Naive B cell (primary cell): Measurements from ENCODE around the gene MUC4. TPM values are rescaled to one million over a fixed set of nuclear protein-coding genes. Genes with fewer than 3 reads are reported as not detected.
A peak's percentile ranks its signal among the peaks of the same experiment; 100 is the strongest.
"Not testable (repeated sequence)": the region's sequence is repeated elsewhere in the genome, so short reads cannot be mapped to it uniquely, and the experiment has no call there.

Source experiments
- ATAC-seq, 2 donors: fragments of 150-1000 bp; cut with Tn5 transposase; 2 replicates each; pipeline ENCODE4 v1.10.0; 2021; ENCODE audit warnings: low read depth in 2 of 2, mild to moderate bottlenecking in 2 of 2, moderate library complexity in 2 of 2
- DNase-seq: peaks from one replicate; pipeline ENCODE4 v3.0.0; 2022
- H3K27ac Mint-ChIP-seq, 6 donors: one replicate each; pipeline ENCODE4 v1.8.0; 2020 to 2022; ENCODE audit warnings: mild to moderate bottlenecking in 6 of 6, mixed read lengths in 6 of 6, moderate library complexity in 5 of 6, inconsistent platforms in 2 of 6
- H3K27me3 Mint-ChIP-seq, 3 donors: one replicate each; pipeline ENCODE4 v1.8.0; 2021 to 2022; ENCODE audit warnings: mixed read lengths in 3 of 3, mild to moderate bottlenecking in 1 of 3
- H3K36me3 Mint-ChIP-seq, 2 donors: one replicate each; pipeline ENCODE4 v1.8.0; 2020 to 2022; ENCODE audit warnings: mixed read lengths in 2 of 2, inconsistent platforms in 1 of 2, mild to moderate bottlenecking in 1 of 2
- H3K4me1 Mint-ChIP-seq, 3 donors: one replicate each; pipeline ENCODE4 v1.8.0; 2020 to 2022; ENCODE audit warnings: mixed read lengths in 3 of 3, inconsistent platforms in 1 of 3, mild to moderate bottlenecking in 1 of 3, moderate library complexity in 1 of 3
- H3K4me3 Mint-ChIP-seq, 8 donors: one replicate each; pipeline ENCODE4 v1.8.0; 2020 to 2022; ENCODE audit warnings: mild to moderate bottlenecking in 8 of 8, mixed read lengths in 8 of 8, moderate library complexity in 8 of 8, inconsistent platforms in 2 of 8
- H3K9me3 Mint-ChIP-seq, 7 donors: one replicate each; pipeline ENCODE4 v1.8.0; 2020 to 2022; ENCODE audit warnings: mixed read lengths in 7 of 7, mild to moderate bottlenecking in 5 of 7, inconsistent platforms in 2 of 7, moderate library complexity in 1 of 7
- polyA plus RNA-seq, 6 donors: library from polyadenylated mRNA; unstranded; fragments of 300-500 nt; fragmentation: Illumina TruSeq; gene quantifications; one replicate each; pipeline ENCODE4 v1.2.3, GENCODE V29; 2021; ENCODE audit warnings: low read depth in 6 of 6

MUC4 gene
- polyA plus RNA-seq, 6 donors from 2014 or later = 0.03 to 0.19 (median 0.07) TPM; not detected in 1

- ATAC-seq (peak in 1 of 2 donors; percentile 27), DNase-seq (no peak)
- Mint-ChIP-seq H3K27ac (peak overlapping the region in 4 of 6 donors; percentile 73 to 97 (median 85)), H3K9me3 (peaks cover 0 to 4% (median 0%) of the 10 kb centered on the region in 7 donors), H3K4me3 (peak overlapping the region in 6 of 8 donors; percentile 48 to 86 (median 71)), H3K36me3 (no peaks in the 10 kb centered on the region), H3K27me3 (peaks cover 5 to 49% (median 25%) of the 10 kb centered on the region in 3 donors), H3K4me1 (peaks cover 9 to 48% (median 21%) of the 10 kb centered on the region in 3 donors)
Measured at GRCh38 chr3:195802795-195803194, 8.9 kb downstream of the MUC4 start.

- H3K9me3 Mint-ChIP-seq = peaks cover 0 to 4% (median 0%) of the 10 kb centered on the region in 7 donors
- H3K27ac Mint-ChIP-seq = peak overlapping the region in 4 of 6 donors; percentile 73 to 90 (median 84)
- H3K4me1 Mint-ChIP-seq = peaks cover 9 to 47% (median 21%) of the 10 kb centered on the region in 3 donors
- H3K4me3 Mint-ChIP-seq = peak overlapping the region in 6 of 8 donors; percentile 48 to 86 (median 71)
- ATAC-seq = peak in 1 of 2 donors; percentile 74
- no peaks in the 10 kb centered on the region for H3K36me3 Mint-ChIP-seq
- peak; percentile 32 for DNase-seq
- H3K27me3 Mint-ChIP-seq = peaks cover 5 to 49% (median 25%) of the 10 kb centered on the region in 3 donors
Measured at GRCh38 chr3:195802261-195802701, 9.4 kb downstream of the MUC4 start.

GRCh38 chr3:195801251-195802183 is 10.2 kb downstream of the MUC4 start:
- Mint-ChIP-seq H3K4me3 (peak overlapping the region in 7 of 8 donors; percentile 25 to 86 (median 71)), H3K4me1 (peaks cover 9 to 45% (median 21%) of the 10 kb centered on the region in 3 donors), H3K27ac (peak overlapping the region in 4 of 6 donors; percentile 71 to 90 (median 88)), H3K9me3 (peaks cover 0 to 4% (median 0%) of the 10 kb centered on the region in 7 donors), H3K36me3 (no peaks in the 10 kb centered on the region), H3K27me3 (peaks cover 5 to 47% (median 24%) of the 10 kb centered on the region in 3 donors)
- DNase-seq = no peak
- no peak for ATAC-seq

- H3K9me3 Mint-ChIP-seq = peaks cover 0 to 2% (median 0%) of the 10 kb centered on the region in 7 donors
- peak overlapping the region in 1 of 8 donors; percentile 11 for H3K4me3 Mint-ChIP-seq
- DNase-seq (no peak), ATAC-seq (no peak)
- peaks cover 9 to 38% (median 21%) of the 10 kb centered on the region in 3 donors for H3K4me1 Mint-ChIP-seq
- no peaks in the 10 kb centered on the region for H3K36me3 Mint-ChIP-seq
- H3K27ac Mint-ChIP-seq = no peak overlapping the region
- H3K27me3 Mint-ChIP-seq = peaks cover 5 to 37% (median 14%) of the 10 kb centered on the region in 3 donors
Measured at GRCh38 chr3:195800240-195800639, 11.5 kb downstream of the MUC4 start.

- Mint-ChIP-seq H3K27ac (no peak overlapping the region), H3K4me3 (no peak overlapping the region), H3K9me3 (peaks cover 0 to 8% (median 0%) of the 10 kb centered on the region in 7 donors), H3K27me3 (peaks cover 3 to 16% (median 12%) of the 10 kb centered on the region in 3 donors), H3K36me3 (no peaks in the 10 kb centered on the region), H3K4me1 (peaks cover 0 to 3% (median under 1%) of the 10 kb centered on the region in 3 donors)
- ATAC-seq (no peak), DNase-seq (no peak)
Measured at GRCh38 chr3:195796795-195797194, 14.9 kb downstream of the MUC4 start.

GRCh38 chr3:195794708-195795107 is 17.0 kb downstream of the MUC4 start:
- Mint-ChIP-seq H3K36me3 (peaks cover 0 to 4% of the 10 kb centered on the region in 2 donors), H3K4me3 (peak overlapping the region in 1 of 8 donors; percentile 52), H3K27me3 (peaks cover 14 to 26% (median 22%) of the 10 kb centered on the region in 3 donors), H3K4me1 (peaks cover 13 to 14% (median 13%) of the 10 kb centered on the region in 3 donors), H3K9me3 (peaks cover 0 to 8% (median 0%) of the 10 kb centered on the region in 7 donors), H3K27ac (no peak overlapping the region)
- no peak for DNase-seq
- no peak for ATAC-seq

- H3K4me3 Mint-ChIP-seq, DNase-seq, H3K27ac Mint-ChIP-seq, H3K36me3 Mint-ChIP-seq, ATAC-seq: not testable (repeated sequence)
- Mint-ChIP-seq H3K27me3 (peaks cover 14 to 39% (median 22%) of the 10 kb centered on the region in 3 donors), H3K9me3 (peaks cover 0 to 12% (median 3%) of the 10 kb centered on the region in 7 donors), H3K4me1 (peaks cover 23 to 29% (median 24%) of the 10 kb centered on the region in 3 donors)
Measured at GRCh38 chr3:195792621-195793020, 19.1 kb downstream of the MUC4 start.

- Mint-ChIP-seq H3K36me3 (peaks cover 4 to 5% of the 10 kb centered on the region in 2 donors), H3K27ac (peak overlapping the region; percentile 46 to 94 (median 78)), H3K9me3 (peaks cover 1 to 16% (median 6%) of the 10 kb centered on the region in 7 donors), H3K4me1 (peaks cover 29 to 38% (median 33%) of the 10 kb centered on the region in 3 donors), H3K27me3 (peaks cover 14 to 46% (median 22%) of the 10 kb centered on the region in 3 donors), H3K4me3 (peak overlapping the region in 4 of 8 donors; percentile 16 to 45 (median 34))
- DNase-seq (peak; percentile 48), ATAC-seq (peak; percentile 86 to 90)
Measured at GRCh38 chr3:195790901-195791300, 20.8 kb downstream of the MUC4 start.

- ATAC-seq (no peak), DNase-seq (no peak)
- peaks cover 4 to 24% of the 10 kb centered on the region in 2 donors for H3K36me3 Mint-ChIP-seq
- peaks cover 44 to 49% (median 46%) of the 10 kb centered on the region in 3 donors for H3K4me1 Mint-ChIP-seq
- peaks cover 14 to 61% (median 22%) of the 10 kb centered on the region in 3 donors for H3K27me3 Mint-ChIP-seq
- peak overlapping the region in 5 of 6 donors; percentile 70 to 94 (median 79) for H3K27ac Mint-ChIP-seq
- H3K9me3 Mint-ChIP-seq = peaks cover 5 to 30% (median 19%) of the 10 kb centered on the region in 7 donors
- peak overlapping the region in 2 of 8 donors; percentile 30 to 58 for H3K4me3 Mint-ChIP-seq
Measured at GRCh38 chr3:195788711-195789581, 22.8 kb downstream of the MUC4 start.

GRCh38 chr3:195785781-195786405 is 25.8 kb downstream of the MUC4 start:
- not testable (repeated sequence) for DNase-seq, ATAC-seq, H3K4me3 Mint-ChIP-seq
- Mint-ChIP-seq H3K9me3 (peaks cover 1 to 44% (median 26%) of the 10 kb centered on the region in 7 donors), H3K4me1 (peaks cover 45 to 67% (median 57%) of the 10 kb centered on the region in 3 donors), H3K27me3 (peaks cover 5 to 52% (median 8%) of the 10 kb centered on the region in 3 donors), H3K27ac (peak overlapping the region in 5 of 6 donors; percentile 18 to 96 (median 92)), H3K36me3 (peaks cover 0 to 41% of the 10 kb centered on the region in 2 donors)

GRCh38 chr3:195784031-195784430 is 27.7 kb downstream of the MUC4 start:
- ATAC-seq, DNase-seq, H3K4me3 Mint-ChIP-seq: not testable (repeated sequence)
- Mint-ChIP-seq H3K9me3 (peaks cover 4 to 49% (median 33%) of the 10 kb centered on the region in 7 donors), H3K4me1 (peaks cover 38 to 62% (median 56%) of the 10 kb centered on the region in 3 donors), H3K27ac (peak overlapping the region in 5 of 6 donors; percentile 2 to 98 (median 94)), H3K27me3 (peaks cover 0 to 52% (median 0%) of the 10 kb centered on the region in 3 donors), H3K36me3 (peaks cover 0 to 55% of the 10 kb centered on the region in 2 donors)

GRCh38 chr3:195781236-195781635 is 30.5 kb downstream of the MUC4 start:
- not testable (repeated sequence) for ATAC-seq, DNase-seq
- Mint-ChIP-seq H3K4me1 (peaks cover 30 to 51% (median 46%) of the 10 kb centered on the region in 3 donors), H3K9me3 (peaks cover 4 to 42% (median 33%) of the 10 kb centered on the region in 7 donors), H3K27ac (peak overlapping the region in 5 of 6 donors; percentile 36 to 93 (median 44)), H3K27me3 (peaks cover 0 to 49% (median 0%) of the 10 kb centered on the region in 3 donors), H3K36me3 (peaks cover 0 to 56% of the 10 kb centered on the region in 2 donors), H3K4me3 (peak overlapping the region in 1 of 8 donors; percentile 42)
